SK-MEL-5 (cell line): ENCODE data around the gene KLHL24. TPM values are rescaled to one million over a fixed set of nuclear protein-coding genes. Genes with fewer than 3 reads are reported as not detected.
"Not testable (repeated sequence)": the region's sequence is repeated elsewhere in the genome, so short reads cannot be mapped to it uniquely, and the experiment has no call there.

Source experiments
- DNase-seq: peaks from one replicate; pipeline ENCODE4 v3.0.0-alpha.2; 2016; ENCODE audit warnings: low read depth, low spot score
- in situ Hi-C: cut with HindIII; loops from 2 replicates; pipeline ENCODE4 v1.10.0; 2016; ENCODE audit warnings: low sequenced_read_pairs, high pct_unique_total_duplicates, low pct_unique_long_range_greater_than_20kb
- total RNA-seq: library from RNA; depleted of rRNA; stranded (reverse); fragments of >200 nt; shearing (Covaris generic); gene quantifications from 2 replicates; pipeline ENCODE4 v1.2.3, GENCODE V29; 2014

KLHL24 gene
- total RNA-seq, 1 experiment from 2014 or later, result 79.1 TPM

GRCh38 chr3:183664913-183665381, 29.5 kb downstream of the KLHL24 start:
- DNase-seq, result peak; percentile 95
- in situ Hi-C loops, result no loop called here

GRCh38 chr3:183680061-183680460, 44.6 kb downstream of the KLHL24 start:
- in situ Hi-C loops, result no loop called here
- no peak for DNase-seq

DNA sequence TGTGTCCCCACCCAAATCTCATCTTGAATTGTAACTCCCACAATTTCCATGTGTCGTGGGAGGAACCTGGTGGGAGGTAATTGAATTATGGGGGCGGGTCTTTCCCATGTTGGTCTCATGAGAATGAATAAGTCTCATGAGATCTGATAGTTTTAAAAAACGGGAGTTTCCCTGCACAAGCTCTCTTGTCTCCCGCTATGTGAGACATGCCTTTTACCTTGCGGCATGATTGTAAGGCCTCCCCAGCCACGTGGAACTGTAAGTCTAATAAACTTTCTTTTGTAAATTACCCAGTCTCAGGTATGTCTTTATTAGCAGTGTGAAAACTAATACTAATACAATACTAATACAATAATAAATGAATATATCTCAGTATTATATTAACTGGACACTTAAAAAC, 52.3 kb downstream of the KLHL24 start:
- in situ Hi-C loops, result no loop called here
- DNase-seq, result no peak

DNA sequence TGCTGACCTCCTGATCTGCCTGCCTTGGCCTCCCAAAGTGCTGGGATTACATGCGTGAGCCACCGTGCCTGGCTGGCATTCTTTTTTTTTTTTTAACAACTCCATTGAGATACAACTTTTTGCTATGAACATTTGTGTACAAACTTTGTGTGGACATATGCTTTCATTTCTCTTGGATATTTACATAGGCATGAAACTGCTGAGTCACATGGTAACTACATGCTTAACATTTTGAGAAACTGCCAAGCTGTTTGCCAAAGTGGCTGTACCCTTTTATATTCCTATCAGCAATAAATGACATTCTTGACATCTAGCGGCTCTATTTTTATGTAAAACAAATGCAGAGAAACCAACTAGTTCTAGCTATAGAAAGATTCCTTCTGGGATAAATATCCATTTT, 53.5 kb downstream of the KLHL24 start:
- no peak for DNase-seq
- in situ Hi-C loops, result no loop called here

- in situ Hi-C loops, DNase-seq: not testable (repeated sequence)
Observed at GRCh38 chr3:183689621-183690020, 54.2 kb downstream of the KLHL24 start.

- in situ Hi-C loops, result no loop called here
- DNase-seq, result no peak
Observed at GRCh38 chr3:183690402-183690995, 55.1 kb downstream of the KLHL24 start.

DNA sequence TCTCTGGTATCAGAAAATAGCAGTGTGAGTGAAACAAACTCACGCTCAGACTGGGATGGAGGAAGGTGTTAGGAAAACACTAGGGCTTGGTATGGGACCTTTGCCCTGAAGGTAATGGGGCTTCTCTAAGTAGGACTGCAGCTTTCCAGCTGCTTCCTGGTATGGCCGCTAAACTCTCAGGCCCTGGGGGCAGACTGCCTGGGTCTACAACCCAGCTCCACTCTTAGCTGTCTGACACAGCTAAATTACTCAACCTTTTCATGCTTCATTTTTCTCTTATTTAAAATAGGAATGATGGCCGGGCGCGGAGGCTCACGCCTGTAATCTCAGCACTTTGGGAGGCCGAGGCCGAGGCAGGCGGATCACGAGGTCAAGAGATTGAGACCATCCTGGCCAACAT, 57.0 kb downstream of the KLHL24 start:
- no peak for DNase-seq
- in situ Hi-C loops, result no loop called here

DNA sequence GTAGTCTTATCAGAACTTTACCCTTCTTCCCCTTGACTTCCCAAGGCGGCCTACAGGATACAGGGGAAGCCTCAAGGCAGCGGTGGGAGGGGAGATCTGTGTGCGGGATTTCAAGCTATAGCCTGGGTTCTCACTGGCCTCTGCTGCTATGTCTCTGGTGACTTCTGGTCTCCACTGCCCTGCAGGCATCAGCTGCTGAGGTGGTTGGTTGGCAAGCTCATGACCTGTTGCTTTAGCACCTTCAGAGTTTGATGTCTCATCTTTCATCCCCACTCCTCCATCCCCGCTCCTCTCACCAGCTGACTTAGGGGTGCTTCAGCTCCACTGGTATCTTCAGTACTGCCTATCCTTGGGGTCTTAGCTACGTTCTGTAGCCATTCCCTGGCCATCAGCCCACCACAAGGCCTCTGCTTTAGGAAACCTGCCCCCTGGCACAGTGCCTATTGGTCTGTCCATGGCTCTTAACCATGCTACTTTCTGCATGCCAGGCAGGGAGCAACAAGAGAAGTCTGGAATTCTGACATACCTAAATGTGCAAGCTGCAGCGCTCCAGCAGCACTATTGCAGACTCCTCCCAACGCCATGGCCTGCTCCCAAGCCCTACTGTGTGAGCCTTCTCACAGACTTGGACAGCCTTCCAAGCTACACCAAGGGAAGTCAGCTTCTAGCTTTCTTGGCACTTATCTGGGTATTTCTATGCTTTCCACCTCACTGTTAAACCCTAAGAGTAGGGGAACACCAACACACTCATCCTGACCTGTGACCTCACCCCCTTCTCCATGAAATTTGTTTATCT, 60.3 kb downstream of the KLHL24 start:
- DNase-seq, result no peak
- in situ Hi-C loops, result no loop called here

- no peak for DNase-seq
- in situ Hi-C loops, result no loop called here
Observed at GRCh38 chr3:183697123-183697609, 61.7 kb downstream of the KLHL24 start.

GRCh38 chr3:183697610-183698317, 62.3 kb downstream of the KLHL24 start, which contains the start of gene YEATS2:
Gene YEATS2, plus strand, starts transcription at chr3:183697797. Its CDS starts 17,366 bp downstream, at chr3:183715163.
- peak; percentile 69 for DNase-seq
- in situ Hi-C loops, result no loop called here

- DNase-seq, result peak; percentile 35
- in situ Hi-C loops, result no loop called here
Observed at GRCh38 chr3:183698318-183698751, 62.9 kb downstream of the KLHL24 start.

DNA sequence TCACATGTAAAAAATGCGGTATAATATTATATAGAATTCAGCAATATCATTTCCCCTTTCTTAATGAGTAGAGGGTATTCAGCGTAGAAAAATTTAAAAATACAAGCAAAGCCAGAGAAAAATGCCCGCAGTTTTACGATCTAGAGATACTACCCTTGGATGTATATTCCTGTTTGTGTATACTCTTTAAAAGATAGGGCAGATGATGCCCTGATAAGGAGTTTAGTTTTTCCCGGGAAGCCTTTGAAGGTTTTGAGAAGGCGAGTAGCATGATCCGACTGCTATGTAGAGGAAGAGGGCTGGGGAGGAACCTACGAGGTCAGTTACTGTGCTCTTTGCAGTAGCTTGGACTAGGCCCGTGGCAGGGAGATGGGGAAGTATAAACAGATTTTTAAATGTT, 63.3 kb downstream of the KLHL24 start:
- in situ Hi-C loops, result no loop called here
- peak; percentile 11 for DNase-seq

- no peak for DNase-seq
- in situ Hi-C loops, result no loop called here
Observed at GRCh38 chr3:183699238-183699947, 64.0 kb downstream of the KLHL24 start.

DNA sequence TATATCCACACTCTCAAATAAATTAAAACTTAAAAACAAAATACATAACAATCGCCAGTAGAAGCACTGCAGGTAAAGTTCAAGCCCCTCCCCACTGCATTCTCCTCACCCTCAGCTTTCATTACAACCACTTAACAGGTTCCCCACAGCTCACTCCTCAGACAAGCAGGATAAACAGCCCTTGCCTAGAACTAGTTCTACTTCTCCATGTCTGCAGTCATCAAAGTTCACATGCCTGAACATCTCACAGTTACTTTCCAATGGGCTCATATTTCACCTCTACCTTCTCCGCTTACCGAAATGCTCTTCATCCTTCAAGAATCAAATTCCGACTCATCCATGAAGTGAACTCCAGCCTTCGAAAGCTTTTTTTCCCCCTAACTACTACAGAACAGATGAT, 66.3 kb downstream of the KLHL24 start:
- in situ Hi-C loops, result no loop called here
- DNase-seq, result no peak

DNA sequence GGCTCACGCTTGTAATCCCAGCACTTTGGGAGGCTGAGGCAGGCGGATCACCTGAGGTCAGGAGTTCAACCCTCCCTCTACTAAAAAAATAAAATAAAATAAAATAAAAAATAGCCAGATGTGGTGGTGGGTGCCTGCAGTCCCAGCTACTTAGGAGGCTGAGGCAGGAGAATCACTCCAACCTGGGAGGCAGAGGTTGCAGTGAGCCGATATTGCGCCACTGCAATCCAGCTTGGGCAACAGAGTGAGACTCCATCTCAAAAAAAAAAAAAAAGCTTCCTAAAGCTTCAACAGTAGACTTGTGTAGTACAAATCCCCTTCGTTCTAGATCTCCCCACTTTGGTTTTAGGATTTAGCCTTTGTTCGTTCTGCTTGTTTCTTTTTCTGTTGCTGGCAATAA, 68.5 kb downstream of the KLHL24 start:
- in situ Hi-C loops, result not testable (repeated sequence)

DNA sequence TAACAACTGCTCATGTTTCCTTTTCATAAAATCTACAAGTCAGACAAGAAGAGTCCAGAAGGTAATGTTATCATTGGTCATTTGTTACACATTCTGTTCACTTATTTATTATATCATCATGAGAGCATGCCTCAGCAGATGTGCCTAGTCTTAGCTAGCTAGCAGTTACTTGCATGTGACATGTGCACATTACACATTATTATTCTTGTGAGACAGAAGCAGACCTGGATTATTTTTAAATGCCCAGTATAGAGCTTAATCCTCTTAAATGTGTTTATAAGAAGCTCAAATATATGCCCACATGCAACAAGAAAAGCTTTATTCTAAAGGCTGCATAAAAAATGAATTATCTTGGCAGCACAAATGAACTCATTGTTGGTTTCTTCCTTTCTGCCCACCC, 74.8 kb downstream of the KLHL24 start:
- DNase-seq, result peak; percentile 48
- in situ Hi-C loops, result no loop called here

More for the DNA sequence above, 68.5 kb downstream of the KLHL24 start:
- not testable (repeated sequence) for DNase-seq

- in situ Hi-C loops, result no loop called here
- DNase-seq, result no peak
Observed at GRCh38 chr3:183711516-183711915, 76.1 kb downstream of the KLHL24 start.

GRCh38 chr3:183714622-183715021, 79.2 kb downstream of the KLHL24 start:
- peak; percentile 38 for DNase-seq
- in situ Hi-C loops, result no loop called here
